GM18870 (cell line): Measurements from ENCODE around the gene SUFU.
"Not testable (repeated sequence)": the region's sequence is repeated elsewhere in the genome, so short reads cannot be mapped to it uniquely, and the experiment has no call there.

Experiments
- ATAC-seq: cut with Tn5 transposase; IDR thresholded peaks from one replicate; pipeline ENCODE4 v1.9.1; 2021; ENCODE audit warnings: moderate library complexity; ENCODE audit not compliant: unreplicated experiment

SUFU gene

GRCh38 chr10:102503264-102504178 is at the start of gene SUFU:
Gene SUFU, plus strand, starts transcription at chr10:102503972. Its CDS starts 181 bp downstream, at chr10:102504153.
- peak; percentile 43 for ATAC-seq

- not testable (repeated sequence) for ATAC-seq
These were observed 48.9 kb upstream of the SUFU start for GRCh38 chr10:102454662-102455487.

- ATAC-seq, result no peak
These were observed 47.8 kb upstream of the SUFU start for GRCh38 chr10:102455893-102456471.

GRCh38 chr10:102457591-102458150 is 46.1 kb upstream of the SUFU start:
- no peak for ATAC-seq

- no peak for ATAC-seq
These were observed 45.1 kb upstream of the SUFU start for GRCh38 chr10:102458656-102459055.

- no peak for ATAC-seq
These were observed 43.0 kb upstream of the SUFU start for GRCh38 chr10:102460836-102461186.

- no peak for ATAC-seq
These were observed 42.4 kb upstream of the SUFU start for GRCh38 chr10:102461187-102462054.

GRCh38 chr10:102462512-102463054 is 41.2 kb upstream of the SUFU start:
- no peak for ATAC-seq

- no peak for ATAC-seq
These were observed 39.8 kb upstream of the SUFU start for GRCh38 chr10:102463983-102464382.

GRCh38 chr10:102465466-102465865 is 38.3 kb upstream of the SUFU start:
- ATAC-seq, result no peak

GRCh38 chr10:102467318-102467717 is 36.5 kb upstream of the SUFU start:
- ATAC-seq, result no peak

GRCh38 chr10:102467971-102468438 is 35.8 kb upstream of the SUFU start:
- ATAC-seq, result no peak

- no peak for ATAC-seq
These were observed 35.1 kb upstream of the SUFU start for GRCh38 chr10:102468683-102469082.

- no peak for ATAC-seq
These were observed 32.9 kb upstream of the SUFU start for GRCh38 chr10:102470579-102471546.

GRCh38 chr10:102473445-102474331 is 30.1 kb upstream of the SUFU start:
- no peak for ATAC-seq

- no peak for ATAC-seq
These were observed 28.2 kb upstream of the SUFU start for GRCh38 chr10:102475451-102476040.

GRCh38 chr10:102476466-102477141 is 27.2 kb upstream of the SUFU start:
- ATAC-seq, result no peak
